Measurements from ENCODE around the gene C1QTNF3. TPM values are rescaled to one million over a fixed set of nuclear protein-coding genes. Genes with fewer than 3 reads are reported as not detected.

C1QTNF3 gene
- total and polyA plus RNA-seq, 2 of the 8 experiments (the other 6 are each of a cell fraction or from before 2014, with no cell fraction given) = 1.0 to 1.2 TPM

DNA sequence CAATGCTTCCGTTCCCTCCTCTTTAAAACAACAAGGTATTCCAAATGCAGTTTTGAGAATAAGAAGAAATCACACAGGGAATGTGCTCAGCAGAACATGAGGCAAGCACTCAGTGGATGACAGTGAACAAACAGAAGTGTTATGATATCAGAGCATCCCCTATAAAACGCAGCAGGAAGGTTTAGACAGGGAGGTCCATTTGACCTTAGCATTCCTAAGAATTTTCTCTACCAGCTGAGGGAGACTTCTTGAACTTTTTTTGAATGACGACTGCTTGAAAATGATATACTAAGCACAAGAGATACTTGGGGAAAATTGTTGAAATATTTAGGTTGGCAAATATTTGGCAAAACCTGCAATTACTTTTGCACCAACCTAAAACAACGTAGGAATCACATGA lies 39.1 kb downstream of the C1QTNF3 start:
- no peak for FAIRE-seq
- no peaks in the 10 kb centered on the region for H3K9me3 ChIP-seq (ENCODE audit: insufficient read depth in 2 of 2, low read depth in 1 of 2, low read length in 1 of 2)
- no peaks in the 10 kb centered on the region for H4K20me1 ChIP-seq (replicated peaks in 1 of 2; ENCODE audit: control insufficient read depth in 1 of 2, insufficient read depth in 2 of 2, low read length in 2 of 2)
- no peak overlapping the region for H3K18ac ChIP-seq (ENCODE audit: extremely low read depth, low read length)
- H3K79me2 ChIP-seq (ENCODE audit: control insufficient read depth in 1 of 2, insufficient read depth in 2 of 2, low read length in 2 of 2) = no peaks in the 10 kb centered on the region
- CTCF ChIA-PET (ENCODE audit: partially characterized antibody) = no interaction called here
- H4K8ac ChIP-seq (ENCODE audit: extremely low read depth, insufficient read depth, low read length) = no peak overlapping the region
- no peak overlapping the region for H3K27ac ChIP-seq (ENCODE audit: low read depth, low read length)
- H2BK5ac ChIP-seq (ENCODE audit: low read depth, low read length) = no peak overlapping the region
- H3K23me2 ChIP-seq (ENCODE audit: low read depth, low read length) = peaks cover 3% of the 10 kb centered on the region
- H3K4ac ChIP-seq (replicated peaks; ENCODE audit: insufficient read length, low read depth, low read length) = no peak overlapping the region
- TF ChIP-seq TBP (IDR thresholded peaks at IDR 0.05; ENCODE audit: low read depth, low read length) (no peak), SP4 (IDR thresholded peaks at IDR 0.05; ENCODE audit: low read length) (no peak), MAX (IDR thresholded peaks at IDR 0.05) (no peak), CREB1 (IDR thresholded peaks at IDR 0.05) (no peak), TAF7 (optimal IDR thresholded peaks at IDR 0.05; ENCODE audit: borderline replicate concordance, low read depth, low read length) (no peak), JUND (IDR thresholded peaks at IDR 0.05; ENCODE audit: low read length) (no peak), HDAC6 (IDR thresholded peaks at IDR 0.05; ENCODE audit: low read depth, low read length) (no peak), SUZ12 (IDR thresholded peaks at IDR 0.05; ENCODE audit: low read length) (no peak), CHD1 (IDR thresholded peaks at IDR 0.05; ENCODE audit: low read depth, low read length) (no peak), SIX5 (IDR thresholded peaks at IDR 0.05; ENCODE audit: low read depth, low read length) (no peak), EGR1 (IDR thresholded peaks at IDR 0.05; ENCODE audit: borderline replicate concordance, low read depth, low read length) (no peak), POLR2AphosphoS5 (IDR thresholded peaks at IDR 0.05; ENCODE audit: low read depth, low read length) (no peak)
- H3K36me3 ChIP-seq (ENCODE audit: control insufficient read depth in 2 of 4, insufficient read depth in 4 of 4, low read length in 3 of 4) = peaks cover 0 to 13% (median 3%) of the 10 kb centered on the region in 4 experiments; a peak in 5 of 8 replicates
- no peak overlapping the region for H4K91ac ChIP-seq (replicated peaks; ENCODE audit: insufficient read length, low read length)
- H4K5ac ChIP-seq (ENCODE audit: insufficient read length, low read depth, low read length) = no peak overlapping the region
- H3K14ac ChIP-seq (ENCODE audit: insufficient read length) = no peak overlapping the region
- no peak overlapping the region for H3K56ac ChIP-seq (replicated peaks; ENCODE audit: insufficient read length, low read depth, low read length)
- POLR2A ChIA-PET (ENCODE audit: partially characterized antibody) = no interaction called here
- no peak overlapping the region for H3K9ac ChIP-seq (replicated peaks in 1 of 4; ENCODE audit: extremely low read depth in 1 of 4, low read depth in 3 of 4, low read length in 3 of 4)
- H3K4me2 ChIP-seq (ENCODE audit: insufficient read depth in 1 of 2, low read depth in 2 of 2, low read length in 2 of 2) = no peak overlapping the region
- no peak overlapping the region for H2BK12ac ChIP-seq (ENCODE audit: low read depth, low read length)
- H2BK120ac ChIP-seq (replicated peaks; ENCODE audit: low read depth, low read length) = no peak overlapping the region
- H3K4me3 ChIP-seq (ENCODE audit: extremely low read depth in 1 of 4, insufficient read depth in 2 of 4, low read depth in 3 of 4, low read length in 4 of 4) = no peak overlapping the region
- no peaks in the 10 kb centered on the region for H3K27me3 ChIP-seq (replicated peaks in 1 of 4; ENCODE audit: control insufficient read depth in 3 of 4, extremely low read depth in 1 of 4, insufficient read depth in 3 of 4, low read length in 3 of 4)
- DNase-seq (ENCODE audit: low read depth in 1 of 2, low spot score in 2 of 2) = no peak
- no peaks in the 10 kb centered on the region for H3K79me1 ChIP-seq (ENCODE audit: low read depth, low read length)
- no peak overlapping the region for H2AFZ ChIP-seq (ENCODE audit: low read length)
- 87% methylated on average over 4 of the region's 4 CpGs; no CpG with 5 or more reads in 1 of the 2 experiments for WGBS, 2 experiments (ENCODE audit: extremely low coverage in 1 of 2, insufficient coverage in 1 of 2, insufficient read length in 1 of 2, insufficient replicate concordance in 2 of 2, low coverage in 1 of 2, low lambda C conversion rate in 2 of 2, missing lambda C conversion rate in 1 of 2)
- H3K23ac ChIP-seq (ENCODE audit: insufficient read length) = no peak overlapping the region
- no peak overlapping the region for H2BK15ac ChIP-seq (ENCODE audit: low read length)
- no peak overlapping the region for H2AK5ac ChIP-seq (ENCODE audit: low read depth, low read length)
- peaks cover 1 to 5% (median 4%) of the 10 kb centered on the region in 4 experiments; a peak in 5 of 7 replicates for H3K4me1 ChIP-seq (replicated peaks in 1 of 4; ENCODE audit: control insufficient read depth in 3 of 4, insufficient read depth in 4 of 4, low read length in 3 of 4)
- H2BK20ac ChIP-seq (ENCODE audit: low read length) = no peak overlapping the region
